ENCODE measurements around the gene TMPRSS3.

The TMPRSS3 gene

DNA sequence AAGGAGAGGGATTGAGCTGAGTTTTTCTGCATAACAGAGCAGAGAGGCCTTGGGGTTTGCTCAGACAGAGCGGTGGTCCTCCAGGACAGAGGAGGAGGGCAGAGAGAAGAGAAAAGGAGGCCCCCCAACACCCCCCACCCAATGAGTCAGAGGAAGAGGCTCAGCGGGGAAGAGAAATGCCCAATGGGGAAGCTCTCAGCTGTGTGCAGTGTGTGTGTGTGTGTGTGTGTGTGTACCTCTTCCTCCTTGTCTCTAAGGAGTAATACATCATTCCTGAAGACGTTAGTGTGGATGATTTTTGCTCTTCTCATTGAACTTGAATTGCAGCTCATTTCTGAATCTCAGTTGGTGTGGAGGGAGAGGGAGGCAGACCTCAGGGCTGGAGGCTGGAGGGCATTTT lies 8.7 kb downstream of the TMPRSS3 start:
- no peak for DNase-seq

DNA sequence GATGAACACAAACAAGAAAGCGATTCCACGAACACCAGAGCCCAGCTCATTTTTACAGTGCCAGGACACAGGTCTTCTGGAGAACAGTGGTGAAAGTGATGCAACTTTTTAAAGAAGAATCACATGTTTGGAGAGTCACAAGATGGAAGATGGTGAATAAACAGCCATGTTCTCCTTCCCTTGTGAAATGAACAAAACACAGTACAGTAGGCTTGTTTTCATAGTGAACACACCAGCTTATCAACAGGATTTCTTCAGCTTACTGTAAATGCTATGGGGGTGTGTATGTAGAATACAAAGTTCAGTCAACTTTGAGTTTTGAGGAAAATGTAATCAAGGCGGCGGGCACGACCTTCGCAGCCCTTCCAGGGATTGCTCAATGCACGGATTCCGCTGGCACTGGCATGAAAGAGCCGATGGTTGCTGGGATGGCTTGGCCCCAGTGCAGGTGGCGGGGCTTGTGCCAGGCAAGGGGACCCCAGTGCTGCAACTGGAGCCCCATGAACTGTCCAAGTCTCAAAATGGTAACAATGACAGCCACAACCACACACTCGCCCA lies 9.7 kb downstream of the TMPRSS3 start:
- no peak for DNase-seq

GRCh38 chr21:42385619-42386018 lies 10.2 kb downstream of the TMPRSS3 start:
- DNase-seq, result no peak

DNA sequence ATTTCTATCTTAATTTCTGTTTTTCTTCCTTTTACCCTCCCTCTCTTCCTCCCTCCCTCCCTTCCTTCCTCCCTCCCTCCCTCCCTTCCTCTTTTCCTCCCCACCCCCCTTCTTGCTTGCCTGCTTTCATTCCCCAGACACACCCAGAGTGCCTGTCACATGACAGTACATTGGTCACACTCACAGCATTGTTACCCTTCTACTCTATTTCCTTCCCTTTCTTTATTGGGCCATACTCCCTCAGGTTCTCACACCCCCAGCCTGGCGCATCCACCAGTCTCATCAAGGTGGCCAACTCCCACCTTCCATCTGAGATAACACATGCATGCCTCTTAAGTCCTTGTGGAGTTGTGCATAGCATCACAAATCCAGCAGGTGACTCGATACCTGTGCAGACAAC lies 10.9 kb downstream of the TMPRSS3 start:
- no peak for DNase-seq

DNA sequence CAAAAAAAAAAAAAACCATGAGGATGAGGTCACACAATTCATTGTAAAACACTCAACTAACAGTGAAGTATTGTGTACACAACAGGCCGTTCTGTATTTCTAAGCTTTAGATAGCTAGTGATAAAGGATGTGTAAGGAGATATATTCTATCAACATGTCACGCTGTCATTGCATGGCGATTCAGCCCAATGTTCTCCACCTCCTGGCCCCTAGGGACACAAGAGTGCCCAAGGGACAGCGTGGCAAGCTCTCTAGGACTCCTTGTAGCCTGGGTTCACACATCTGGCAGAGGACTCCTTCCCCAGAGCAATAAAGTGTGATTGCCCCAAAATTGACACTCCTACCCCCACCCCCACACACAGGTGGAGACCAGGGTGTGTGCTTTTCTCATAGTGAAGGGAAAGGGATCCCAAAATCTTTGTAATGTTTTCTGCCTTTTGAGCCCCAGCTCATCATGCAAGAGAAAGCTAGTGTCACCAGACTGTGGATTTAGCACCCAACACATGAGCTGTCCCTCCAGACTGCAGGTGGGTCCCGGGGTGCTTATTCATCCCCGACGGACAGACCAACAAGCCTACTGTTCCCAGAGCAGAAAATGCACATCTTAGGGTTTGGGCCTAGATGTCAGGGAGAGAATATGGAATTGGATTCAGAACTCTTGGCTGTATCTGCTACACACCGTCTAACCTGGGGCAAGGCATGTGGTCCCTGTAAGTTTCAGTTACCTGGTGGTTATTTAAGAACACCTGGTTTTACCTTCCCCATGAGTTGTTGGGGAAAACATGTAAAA lies 11.5 kb downstream of the TMPRSS3 start:
- no peak for DNase-seq

GRCh38 chr21:42383331-42383730 lies 12.5 kb downstream of the TMPRSS3 start:
- no peak for DNase-seq

DNA sequence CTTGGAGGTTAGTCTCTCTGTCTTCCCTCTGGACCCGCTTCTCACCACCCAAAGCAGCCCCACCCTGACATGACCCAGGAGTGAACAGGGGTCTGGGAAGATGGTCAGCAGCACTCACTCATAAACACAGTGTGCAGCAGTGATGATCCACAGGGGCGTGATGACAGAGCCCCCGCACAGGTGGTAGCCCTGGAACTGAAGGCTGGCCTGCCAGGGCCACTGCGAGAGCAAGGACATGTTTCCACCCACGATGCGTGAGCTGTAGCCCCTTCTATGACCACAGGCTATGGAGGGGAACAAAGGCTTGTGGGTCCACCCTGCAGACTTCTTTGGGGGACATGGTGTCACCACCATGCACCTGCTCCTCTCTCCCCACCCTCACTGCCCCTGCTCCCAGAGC lies 12.9 kb downstream of the TMPRSS3 start:
- DNase-seq, result no peak

DNA sequence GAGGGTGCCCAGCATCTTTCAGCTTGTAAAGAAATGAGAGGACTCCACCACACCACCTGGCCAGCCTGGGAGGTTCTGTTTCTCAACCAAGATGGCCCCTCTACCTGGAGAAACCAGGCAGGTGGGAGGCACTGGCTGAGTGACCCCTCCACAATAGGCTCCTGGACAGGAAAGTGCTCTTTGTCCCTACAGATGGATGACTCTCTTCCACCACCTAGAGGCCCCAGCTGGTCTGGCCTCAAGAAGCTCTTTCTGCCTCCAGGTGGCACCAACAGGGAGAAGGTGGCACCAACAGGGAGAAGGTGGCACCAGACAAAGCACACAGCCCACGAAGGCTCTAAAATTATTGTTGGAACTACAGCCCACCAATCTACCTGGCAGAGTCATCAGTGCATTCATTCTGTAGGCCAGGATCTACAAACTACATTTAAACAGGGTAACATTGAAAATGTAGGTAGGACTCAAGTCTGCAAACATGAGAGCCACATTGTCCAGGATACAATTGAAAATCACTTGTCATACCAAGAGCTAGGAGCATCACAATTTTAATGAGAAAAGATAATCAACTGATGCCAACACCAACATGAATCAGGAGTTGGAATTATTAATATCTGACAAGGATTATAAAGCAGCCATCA lies 14.4 kb downstream of the TMPRSS3 start:
- no peak for DNase-seq

DNA sequence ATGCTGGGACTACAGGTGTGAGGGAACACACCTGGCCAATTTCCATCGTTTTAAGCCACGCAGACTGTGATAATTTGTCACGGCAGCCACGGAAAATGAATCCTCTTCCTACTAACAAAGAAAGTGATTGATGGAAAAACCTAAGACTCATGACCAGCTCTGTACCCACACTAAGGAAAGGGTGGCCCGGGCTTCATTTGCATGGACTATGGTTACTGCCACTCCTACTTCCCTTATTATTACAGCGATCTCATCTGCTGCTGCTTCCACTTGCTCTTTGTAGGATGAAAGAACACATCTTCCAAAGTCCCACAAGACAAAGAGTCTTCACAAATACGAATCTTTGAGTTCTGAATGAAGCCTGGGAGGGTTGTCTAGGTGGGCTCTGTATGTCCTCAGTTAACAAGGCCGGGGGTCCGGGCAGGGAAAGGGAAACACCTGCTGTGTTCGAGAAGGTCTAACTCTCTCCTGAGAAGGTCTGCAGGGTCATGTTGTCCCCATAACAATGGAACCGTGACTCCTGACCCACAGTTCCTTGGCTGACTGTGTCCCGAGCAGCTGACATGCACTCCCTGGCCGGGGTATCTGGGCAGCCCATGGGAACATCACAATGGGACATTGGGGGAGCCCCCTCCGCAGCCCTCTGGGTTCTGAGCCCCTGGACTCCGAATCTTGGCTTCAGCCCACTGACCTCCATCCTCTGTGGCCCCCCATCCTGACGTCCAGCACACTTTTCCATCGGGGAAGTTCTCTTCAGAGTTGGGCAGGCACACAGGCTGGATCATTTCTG lies 16.2 kb downstream of the TMPRSS3 start:
- no peak for DNase-seq

GRCh38 chr21:42378418-42378817 lies 17.4 kb downstream of the TMPRSS3 start:
- no peak for DNase-seq

GRCh38 chr21:42377951-42378340 lies 17.9 kb downstream of the TMPRSS3 start:
- DNase-seq, result no peak

DNA sequence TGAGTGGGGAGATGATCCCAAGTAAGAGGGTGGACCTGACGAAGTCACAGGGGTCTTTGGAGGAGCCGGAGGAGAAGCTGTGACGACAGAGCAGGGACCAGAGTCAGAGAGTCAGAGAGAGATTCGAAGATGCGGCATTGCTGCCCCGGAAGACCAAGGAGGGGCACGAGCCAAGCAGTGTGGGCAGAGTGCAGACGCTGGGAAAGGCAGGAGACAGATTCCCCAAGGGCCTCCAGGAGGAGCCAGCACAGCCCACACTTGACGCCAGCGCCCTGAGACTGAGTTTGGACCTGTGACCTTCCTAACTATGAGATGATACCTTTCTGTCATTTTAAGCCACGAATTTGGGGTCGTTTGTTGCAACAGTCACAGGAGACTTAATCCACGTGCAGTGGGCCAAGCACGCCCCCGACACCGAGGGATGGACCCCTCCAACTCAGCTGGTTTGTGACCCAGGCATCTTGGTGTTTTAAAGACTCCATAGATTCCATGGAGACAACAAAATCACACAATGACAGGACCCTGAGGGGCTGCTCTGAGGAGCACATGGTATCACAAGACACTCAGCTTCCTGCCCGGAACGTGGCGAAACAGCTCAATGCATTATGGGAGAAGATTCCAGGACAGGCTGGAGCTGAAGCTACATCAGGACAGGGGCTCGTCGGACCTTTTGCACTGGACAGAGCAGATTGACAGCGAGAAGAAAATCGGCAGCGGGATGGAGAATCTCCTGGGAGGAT lies 18.5 kb downstream of the TMPRSS3 start:
- DNase-seq, result no peak

DNA sequence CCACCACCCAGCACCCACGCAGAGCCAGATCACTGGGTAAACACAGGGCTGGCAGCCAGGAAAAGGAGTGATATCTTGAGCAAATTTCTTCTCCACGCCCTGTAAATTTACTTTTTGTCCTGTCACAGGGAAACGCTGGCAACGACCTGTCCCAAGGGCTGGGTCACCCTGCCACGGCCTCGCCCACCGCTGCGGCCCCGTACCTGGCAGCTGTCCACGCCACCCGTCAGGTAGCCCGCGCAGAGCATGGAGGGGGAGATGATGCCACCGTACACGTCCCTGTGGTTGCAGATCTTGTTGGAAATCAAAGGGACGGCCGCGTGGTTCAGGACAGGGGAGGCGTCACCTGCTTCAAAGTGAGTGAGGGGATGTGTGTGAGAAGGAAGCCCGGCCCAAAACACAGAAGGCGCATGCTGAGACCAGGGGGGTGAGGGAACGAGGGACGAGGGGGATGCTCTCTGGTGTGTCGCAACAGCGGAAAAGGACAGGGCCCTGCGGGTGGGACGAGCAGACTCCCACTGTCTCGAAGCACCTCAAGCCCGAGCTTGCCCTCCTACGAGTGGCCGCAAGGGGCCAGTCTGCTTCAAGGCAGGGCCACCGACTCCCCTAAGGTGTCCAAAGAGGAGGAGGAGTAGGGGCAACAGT lies 19.4 kb downstream of the TMPRSS3 start:
- no peak for DNase-seq

- no peak for DNase-seq
Measured at GRCh38 chr21:42375966-42376337, 19.9 kb downstream of the TMPRSS3 start.

- DNase-seq, result no peak
Measured at GRCh38 chr21:42375506-42375905, 20.3 kb downstream of the TMPRSS3 start.

GRCh38 chr21:42374864-42375499 lies 20.9 kb downstream of the TMPRSS3 start:
- DNase-seq, result no peak

DNA sequence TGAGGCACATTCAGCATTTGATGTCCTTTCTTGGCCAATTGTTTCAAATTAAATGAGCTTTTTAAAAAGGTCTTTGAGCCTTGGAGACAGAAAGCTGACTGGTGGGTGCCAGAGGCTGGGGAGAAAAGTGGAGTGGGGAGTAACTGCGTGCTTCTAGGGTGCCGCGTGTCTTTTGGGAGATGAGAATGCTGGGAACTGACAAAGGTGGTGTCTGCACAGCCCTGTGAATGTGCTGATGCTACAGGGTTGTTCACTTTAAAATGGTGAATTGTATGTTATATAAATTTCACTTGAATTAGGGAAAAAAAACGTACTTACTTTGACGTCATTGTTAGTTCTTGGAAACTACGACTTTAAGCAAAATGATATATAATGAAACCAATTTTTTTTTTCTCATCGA lies 21.4 kb downstream of the TMPRSS3 start:
- no peak for DNase-seq

- no peak for DNase-seq
Measured at GRCh38 chr21:42373908-42374455, 21.9 kb downstream of the TMPRSS3 start.

- no peak for DNase-seq
Measured at GRCh38 chr21:42373196-42373907, 22.5 kb downstream of the TMPRSS3 start.

DNA sequence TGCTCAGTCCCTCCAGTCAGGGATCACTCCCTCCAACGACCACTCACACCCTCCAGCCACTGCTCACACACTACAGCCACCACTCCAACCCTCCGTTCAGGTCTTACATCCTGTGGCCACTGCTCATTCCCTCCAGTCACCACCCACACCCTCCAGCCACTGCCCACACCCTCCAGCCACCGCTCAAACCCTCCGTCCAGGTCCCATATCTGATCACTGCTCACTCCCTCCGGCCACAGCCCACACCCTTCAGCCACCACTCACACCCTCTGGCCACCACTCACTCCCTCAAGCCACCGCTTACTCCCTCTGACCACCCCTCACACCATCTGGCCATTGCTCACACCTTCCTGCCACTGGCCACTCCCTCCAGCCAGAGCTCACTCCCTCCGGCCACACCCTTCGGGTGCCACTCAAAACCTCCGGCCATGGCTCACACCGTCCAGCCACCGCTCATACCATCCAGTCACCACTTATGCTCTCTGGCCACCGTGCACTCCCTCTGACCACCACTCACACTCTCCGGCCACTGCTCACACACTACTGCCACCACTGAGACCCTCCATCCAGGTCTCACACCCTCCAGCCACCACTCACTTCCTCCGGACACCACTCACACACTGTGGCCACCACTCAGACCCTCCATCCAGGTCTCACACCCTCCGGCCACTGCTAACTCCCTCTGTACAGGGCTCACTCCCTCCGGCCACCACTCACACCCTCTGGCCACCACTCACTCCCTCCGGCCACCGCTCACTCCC lies 24.8 kb downstream of the TMPRSS3 start:
- no peak for DNase-seq
